NCI-H2227 (cell line): ENCODE results near the gene PFDN2.

Source experiments
- DNase-seq: peaks from one replicate; lab custom pipeline; 2025; ENCODE audit not compliant: unreplicated experiment; lab: John Stamatoyannopoulos, UW

PFDN2 gene

GRCh38 chr1:161061419-161061818 lies 56.4 kb downstream of the PFDN2 start:
- DNase-seq: no peak

- no peak for DNase-seq
Observed at GRCh38 chr1:161059293-161059692, 58.5 kb downstream of the PFDN2 start.

- no peak for DNase-seq
Observed at GRCh38 chr1:161054805-161055204, 63.0 kb downstream of the PFDN2 start.

GRCh38 chr1:161054232-161054631 lies 63.6 kb downstream of the PFDN2 start:
- DNase-seq: no peak

GRCh38 chr1:161052899-161053298 lies 64.9 kb downstream of the PFDN2 start:
- no peak for DNase-seq

- no peak for DNase-seq
Observed at GRCh38 chr1:161051219-161051618, 66.6 kb downstream of the PFDN2 start.
